Thymus (tissue), 11 donors: ENCODE results near the gene AUP1. TPM values are rescaled to one million over a fixed set of nuclear protein-coding genes. Genes with fewer than 3 reads are reported as not detected.

Experiments used
- DNase-seq, 9 donors: peaks; one replicate each; pipeline ENCODE4 v3.0.0-alpha.2; 2013; ENCODE audit warnings: low spot score in 9 of 9, low read depth in 6 of 9, missing footprints in 1 of 9
- H3K27ac ChIP-seq, 2 donors: one replicate each; pipeline ENCODE4 v1.5.1; 2013; ENCODE audit warnings: control low read depth in 1 of 2, low read depth in 1 of 2, low read length in 1 of 2, mild to moderate bottlenecking in 1 of 2, moderate library complexity in 1 of 2
- H3K27me3 ChIP-seq, 2 donors: one replicate each; pipeline ENCODE4 v1.5.1; 2013; ENCODE audit warnings: low read length in 1 of 2; ENCODE audit not compliant: control insufficient read depth in 2 of 2, insufficient read depth in 1 of 2
- H3K36me3 ChIP-seq, 2 donors: one replicate each; pipeline ENCODE4 v1.5.1; 2013; ENCODE audit warnings: low read length in 1 of 2, mild to moderate bottlenecking in 1 of 2, moderate library complexity in 1 of 2; ENCODE audit not compliant: control insufficient read depth in 2 of 2, insufficient read depth in 2 of 2
- H3K4me1 ChIP-seq, 2 donors: one replicate each; pipeline ENCODE4 v1.5.1; 2013; ENCODE audit warnings: low read length in 2 of 2; ENCODE audit not compliant: control insufficient read depth in 2 of 2, insufficient read depth in 2 of 2
- H3K4me3 ChIP-seq, 2 donors: one replicate each; pipeline ENCODE4 v1.5.1; 2013; ENCODE audit warnings: low read length in 2 of 2, control low read depth in 1 of 2, mild to moderate bottlenecking in 1 of 2
- H3K9me3 ChIP-seq, 2 donors: one replicate each; pipeline ENCODE4 v1.5.1; 2013; ENCODE audit warnings: low read length in 1 of 2, mild to moderate bottlenecking in 1 of 2; ENCODE audit not compliant: control insufficient read depth in 2 of 2, insufficient read depth in 1 of 2
- WGBS: extraction: QIAGEN DNeasy Blood & Tissue Kit; methylation state at CpG from one replicate; pipeline ENCODE4 v1.1.7; 2013; 5-methylcytosine and 5-hydroxymethylcytosine counted together
- polyA plus RNA-seq: library from polyadenylated mRNA; stranded (reverse); fragments of 200-250 nt; gene quantifications from one replicate; pipeline ENCODE4 v1.2.3, GENCODE V29; 2013
- total RNA-seq: library from RNA; stranded (reverse); fragments of 120-200 nt; gene quantifications from one replicate; pipeline ENCODE4 v1.2.4, GENCODE V29; 2013
- donor health status: healthy.

The AUP1 gene
- total and polyA plus RNA-seq, 2 donors, result 59.5 to 208 TPM

- Histone ChIP-seq H3K36me3 (no peaks in the 10 kb centered on the region), H3K27me3 (no peaks in the 10 kb centered on the region), H3K4me3 (no peak overlapping the region), H3K4me1 (peaks cover 0 to 3% of the 10 kb centered on the region in 2 donors), H3K9me3 (no peaks in the 10 kb centered on the region), H3K27ac (peak overlapping the region; percentile 3 to 4)
- peak in 5 of 9 donors; percentile 18 to 70 (median 29) for DNase-seq
- 36% methylated on average over 7 of the region's 7 CpGs for WGBS
These were observed 44.4 kb upstream of the AUP1 start for GRCh38 chr2:74573747-74574562.

GRCh38 chr2:74572178-74572925, 42.8 kb upstream of the AUP1 start:
- Histone ChIP-seq H3K27ac (no peak overlapping the region), H3K4me3 (no peak overlapping the region), H3K9me3 (no peaks in the 10 kb centered on the region), H3K27me3 (no peaks in the 10 kb centered on the region), H3K4me1 (no peaks in the 10 kb centered on the region), H3K36me3 (no peaks in the 10 kb centered on the region)
- 97% methylated on average over 3 of the region's 3 CpGs for WGBS
- DNase-seq, result no peak

GRCh38 chr2:74571058-74571457, 41.6 kb upstream of the AUP1 start:
- Histone ChIP-seq H3K27me3 (no peaks in the 10 kb centered on the region), H3K36me3 (no peaks in the 10 kb centered on the region), H3K27ac (no peak overlapping the region), H3K4me3 (no peak overlapping the region), H3K9me3 (no peaks in the 10 kb centered on the region), H3K4me1 (no peaks in the 10 kb centered on the region)
- no peak for DNase-seq
- 91% methylated on average over 1 of the region's 1 CpG for WGBS

- Histone ChIP-seq H3K4me3 (no peak overlapping the region), H3K4me1 (no peaks in the 10 kb centered on the region), H3K9me3 (no peaks in the 10 kb centered on the region), H3K36me3 (no peaks in the 10 kb centered on the region), H3K27ac (no peak overlapping the region), H3K27me3 (no peaks in the 10 kb centered on the region)
- 93% methylated on average over 1 of the region's 1 CpG for WGBS
- no peak for DNase-seq
These were observed 40.2 kb upstream of the AUP1 start for GRCh38 chr2:74569686-74570085.

- DNase-seq, result no peak
- no peak overlapping the region for H3K27ac ChIP-seq
- no peaks in the 10 kb centered on the region for H3K4me1 ChIP-seq
- H3K27me3 ChIP-seq, result no peaks in the 10 kb centered on the region
- no peaks in the 10 kb centered on the region for H3K9me3 ChIP-seq
- no peaks in the 10 kb centered on the region for H3K36me3 ChIP-seq
- 93% methylated on average over 5 of the region's 5 CpGs for WGBS
- H3K4me3 ChIP-seq, result no peak overlapping the region
These were observed 38.4 kb upstream of the AUP1 start for GRCh38 chr2:74567881-74568280.

GRCh38 chr2:74566754-74567085, 37.2 kb upstream of the AUP1 start:
- Histone ChIP-seq H3K27ac (no peak overlapping the region), H3K4me1 (no peaks in the 10 kb centered on the region), H3K36me3 (no peaks in the 10 kb centered on the region), H3K9me3 (no peaks in the 10 kb centered on the region), H3K27me3 (peaks cover 0 to 4% of the 10 kb centered on the region in 2 donors), H3K4me3 (no peak overlapping the region)
- no peak for DNase-seq

GRCh38 chr2:74566076-74566753, 36.7 kb upstream of the AUP1 start:
- Histone ChIP-seq H3K4me3 (no peak overlapping the region), H3K27ac (no peak overlapping the region), H3K4me1 (no peaks in the 10 kb centered on the region), H3K27me3 (peaks cover 0 to 7% of the 10 kb centered on the region in 2 donors), H3K36me3 (no peaks in the 10 kb centered on the region), H3K9me3 (no peaks in the 10 kb centered on the region)
- DNase-seq, result no peak
- WGBS, result 89% methylated on average over 7 of the region's 7 CpGs

GRCh38 chr2:74564222-74564621, 34.7 kb upstream of the AUP1 start:
- Histone ChIP-seq H3K36me3 (no peaks in the 10 kb centered on the region), H3K4me1 (no peaks in the 10 kb centered on the region), H3K4me3 (no peak overlapping the region), H3K27me3 (peaks cover 0 to 15% of the 10 kb centered on the region in 2 donors), H3K9me3 (no peaks in the 10 kb centered on the region), H3K27ac (no peak overlapping the region)
- DNase-seq, result no peak
- WGBS, result 98% methylated on average over 5 of the region's 5 CpGs
